T-cell (primary cell): ENCODE measurements around the gene IL18. TPM values are rescaled to one million over a fixed set of nuclear protein-coding genes. Genes with fewer than 3 reads are reported as not detected.

Experiments used
- ATAC-seq, 4 experiments: fragments of 200-7000 bp in 3 of 4; fragments of 150-1000 bp in 1 of 4; cut with Tn5 transposase; replicated peaks in 1 of 4; 1 replicate in 3 of 4; 2 replicates in 1 of 4; pipeline ENCODE4 v1.10.0; 2021; ENCODE audit warnings: moderate library complexity in 3 of 4, mild to moderate bottlenecking in 2 of 4, moderate number of reproducible peaks in 1 of 4
- CTCF ChIA-PET, 2 donors: fragments of 300-600 bp; sonication (Branson Sonifier 250); formaldehyde crosslinking; loops; one replicate each; lab custom pipeline; 2022; ENCODE audit warnings: antibody characterized with exemption in 2 of 2; lab: Charles Lee
- POLR2A ChIA-PET, 2 donors: fragments of 300-600 bp; sonication (Branson Sonifier 250); formaldehyde crosslinking; loops; one replicate each; lab custom pipeline; 2022; ENCODE audit warnings: antibody characterized with exemption in 2 of 2; lab: Charles Lee
- DNase-seq, 35 experiments: peaks; one replicate each; pipeline versions ENCODE4 v3.0.0 to v3.0.0-alpha.2; 2013 to 2023
- H3K27ac ChIP-seq: one replicate; pipeline ENCODE4 v1.5.1; 2013; ENCODE audit warnings: low read length
- H3K27me3 ChIP-seq, 2 experiments: replicated peaks in 1 of 2; 1 replicate in 1 of 2; 2 replicates in 1 of 2; pipeline versions ENCODE4 v1.6.1 to v1.7.0; 2013; ENCODE audit warnings: low read length in 1 of 2, mixed read lengths in 1 of 2; ENCODE audit not compliant: control insufficient read depth in 2 of 2, insufficient read depth in 2 of 2; ENCODE audit errors: extremely low read depth in 1 of 2
- H3K36me3 ChIP-seq, 2 donors: 1 replicate in 1 of 2; 2 replicates in 1 of 2; pipeline versions ENCODE4 v1.6.1 to v1.7.0; 2013; ENCODE audit warnings: low read length in 1 of 2; ENCODE audit not compliant: control insufficient read depth in 2 of 2, insufficient read depth in 1 of 2; ENCODE audit errors: extremely low read depth in 1 of 2
- H3K4me1 ChIP-seq, 2 experiments: 1 replicate in 1 of 2; 2 replicates in 1 of 2; pipeline versions ENCODE4 v1.6.1 to v1.7.0; 2013; ENCODE audit warnings: low read length in 2 of 2, mixed read lengths in 1 of 2; ENCODE audit not compliant: insufficient read depth in 2 of 2, control insufficient read depth in 1 of 2; ENCODE audit errors: extremely low read depth in 1 of 2
- H3K4me3 ChIP-seq, 2 donors: 1 replicate in 1 of 2; 2 replicates in 1 of 2; pipeline versions ENCODE4 v1.5.1 to v1.7.0; 2013; ENCODE audit warnings: mild to moderate bottlenecking in 2 of 2, low read length in 1 of 2, moderate library complexity in 1 of 2; ENCODE audit not compliant: control insufficient read depth in 1 of 2; ENCODE audit errors: extremely low read depth in 1 of 2
- H3K9me3 ChIP-seq: 2 replicates; pipeline ENCODE4 v1.7.0; 2013
- H3K27ac Mint-ChIP-seq, 2 donors: one replicate each; pipeline ENCODE4 v1.8.0; 2020 to 2021; ENCODE audit warnings: mild to moderate bottlenecking in 2 of 2, mixed read lengths in 2 of 2
- H3K27me3 Mint-ChIP-seq, 2 donors: one replicate each; pipeline ENCODE4 v1.8.0; 2021 to 2022; ENCODE audit warnings: mixed read lengths in 2 of 2
- H3K36me3 Mint-ChIP-seq: one replicate; pipeline ENCODE4 v1.8.0; 2021; ENCODE audit warnings: mixed read lengths
- H3K4me1 Mint-ChIP-seq, 3 donors: one replicate each; pipeline ENCODE4 v1.8.0; 2020 to 2022; ENCODE audit warnings: mixed read lengths in 3 of 3, mild to moderate bottlenecking in 1 of 3
- H3K4me3 Mint-ChIP-seq, 3 donors: one replicate each; pipeline ENCODE4 v1.8.0; 2020 to 2022; ENCODE audit warnings: mild to moderate bottlenecking in 3 of 3, mixed read lengths in 3 of 3, moderate library complexity in 3 of 3
- H3K9me3 Mint-ChIP-seq, 3 donors: one replicate each; pipeline ENCODE4 v1.8.0; 2020 to 2022; ENCODE audit warnings: mixed read lengths in 3 of 3
- WGBS: methylation state at CpG from one replicate; pipeline ENCODE4 v1.1.5; 2013; ENCODE audit warnings: missing lambda C conversion rate; ENCODE audit not compliant: insufficient coverage; 5-methylcytosine and 5-hydroxymethylcytosine counted together
- total RNA-seq, 35 experiments: library from RNA in 6 of 35; stranded (reverse) in 6 of 35; fragments of 120-200 nt in 1 of 35; gene quantifications; one replicate each; pipeline versions ENCODE4 v1.2.1 to v1.2.4 and lab custom pipeline; 2013 to 2026

Gene IL18
- total RNA-seq, 5 donors from 2014 or later (not counting 1 experiment from before 2014, with no cell fraction given) = 0.20 to 0.53 (median 0.35) TPM

- Mint-ChIP-seq H3K4me3 (no peak overlapping the region), H3K36me3 (peaks cover 13% of the 10 kb centered on the region)
- no peaks in the 10 kb centered on the region for H3K9me3 ChIP-seq
Observed at GRCh38 chr11:112121981-112122615, 41.8 kb downstream of the IL18 start.

GRCh38 chr11:112118176-112118575, 45.7 kb downstream of the IL18 start:
- no peaks in the 10 kb centered on the region for H3K4me1 ChIP-seq
- H3K9me3 ChIP-seq = no peaks in the 10 kb centered on the region
- POLR2A ChIA-PET = interaction anchor here in 1 of 2 donors (0.6 kb wide), 1 partner anchor 12 kb away, joined by 9 read pairs; no protein-coding TSS in a partner anchor
- no peak overlapping the region for H3K4me3 ChIP-seq
- no CpG with 5 or more reads among the region's 2 CpGs for WGBS
- peaks cover 17% of the 10 kb centered on the region for H3K36me3 Mint-ChIP-seq
- H3K27ac Mint-ChIP-seq = no peak overlapping the region
- H3K4me3 Mint-ChIP-seq = no peak overlapping the region
- DNase-seq (no peak), ATAC-seq (no peak)
- H3K27me3 Mint-ChIP-seq = peaks cover 0 to 2% of the 10 kb centered on the region in 2 donors
- CTCF ChIA-PET = interaction anchor here in 1 of 2 donors (0.7 kb wide), 1 partner anchor 78 kb away, joined by 3 read pairs; no protein-coding TSS in a partner anchor
- peaks cover 0 to 2% of the 10 kb centered on the region in 2 donors for H3K36me3 ChIP-seq
- H3K9me3 Mint-ChIP-seq = no peaks in the 10 kb centered on the region
- H3K27me3 ChIP-seq = no peaks in the 10 kb centered on the region
- peaks cover 3 to 4% (median 4%) of the 10 kb centered on the region in 3 donors for H3K4me1 Mint-ChIP-seq
- H3K27ac ChIP-seq = no peak overlapping the region

More at GRCh38 chr11:112121981-112122615, 41.8 kb downstream of the IL18 start:
- Histone ChIP-seq H3K27ac (no peak overlapping the region), H3K4me1 (no peaks in the 10 kb centered on the region), H3K27me3 (no peaks in the 10 kb centered on the region), H3K36me3 (no peaks in the 10 kb centered on the region), H3K4me3 (no peak overlapping the region)
- Mint-ChIP-seq H3K27ac (no peak overlapping the region), H3K27me3 (no peaks in the 10 kb centered on the region), H3K4me1 (no peaks in the 10 kb centered on the region), H3K9me3 (no peaks in the 10 kb centered on the region)
- POLR2A ChIA-PET = no interaction called here
- CTCF ChIA-PET = interaction anchor here in 1 of 2 donors (1.4 kb wide), 1 partner anchor 9 kb away, joined by 7 read pairs; no protein-coding TSS in a partner anchor
- DNase-seq (no peak), ATAC-seq (no peak)
- 71% methylated on average over 1 of the region's 5 CpGs for WGBS

GRCh38 chr11:112115386-112115785, 48.5 kb downstream of the IL18 start:
- WGBS = 100% methylated on average over 1 of the region's 5 CpGs
- H3K27ac ChIP-seq = no peak overlapping the region
- no peaks in the 10 kb centered on the region for H3K4me1 ChIP-seq
- H3K4me3 ChIP-seq = no peak overlapping the region
- Mint-ChIP-seq H3K4me3 (no peak overlapping the region), H3K9me3 (no peaks in the 10 kb centered on the region), H3K36me3 (peaks cover 14% of the 10 kb centered on the region), H3K27ac (no peak overlapping the region), H3K27me3 (peaks cover 0 to 2% of the 10 kb centered on the region in 2 donors), H3K4me1 (peaks cover 3 to 4% (median 4%) of the 10 kb centered on the region in 3 donors)
- no peaks in the 10 kb centered on the region for H3K27me3 ChIP-seq
- no peaks in the 10 kb centered on the region for H3K9me3 ChIP-seq
- DNase-seq (no peak), ATAC-seq (no peak)
- H3K36me3 ChIP-seq = peaks cover 0 to 2% of the 10 kb centered on the region in 2 donors
- ChIA-PET CTCF (interaction anchor here in 1 of 2 donors (1.1 kb wide), 1 partner anchor 186 kb away, joined by 3 read pairs; no protein-coding TSS in a partner anchor), POLR2A (no interaction called here)

- no peak overlapping the region for H3K27ac Mint-ChIP-seq
- H3K4me3 Mint-ChIP-seq = no peak overlapping the region
- Histone ChIP-seq H3K27ac (no peak overlapping the region), H3K27me3 (no peaks in the 10 kb centered on the region), H3K36me3 (peaks cover 0 to 2% of the 10 kb centered on the region in 2 donors), H3K4me1 (no peaks in the 10 kb centered on the region), H3K4me3 (no peak overlapping the region), H3K9me3 (no peaks in the 10 kb centered on the region)
- WGBS = 100% methylated on average over 1 of the region's 2 CpGs
- ATAC-seq = no peak
- H3K9me3 Mint-ChIP-seq = no peaks in the 10 kb centered on the region
- H3K4me1 Mint-ChIP-seq = peaks cover 3 to 4% (median 4%) of the 10 kb centered on the region in 3 donors
- DNase-seq = no peak
- peaks cover 12% of the 10 kb centered on the region for H3K36me3 Mint-ChIP-seq
- H3K27me3 Mint-ChIP-seq = peaks cover 0 to 2% of the 10 kb centered on the region in 2 donors
- ChIA-PET CTCF (interaction anchor here (0.5 to 1.2 kb wide), 6 partner anchors 13 to 1175 kb away, joined by 3 to 8 read pairs (median 4); no protein-coding TSS in a partner anchor), POLR2A (no interaction called here)
Observed at GRCh38 chr11:112114460-112114859, 49.4 kb downstream of the IL18 start.

GRCh38 chr11:112113539-112114457, 50.1 kb downstream of the IL18 start:
- H3K27me3 Mint-ChIP-seq = peaks cover 0 to 2% of the 10 kb centered on the region in 2 donors
- H3K4me3 Mint-ChIP-seq = no peak overlapping the region
- Histone ChIP-seq H3K4me3 (no peak overlapping the region), H3K27ac (no peak overlapping the region), H3K36me3 (peaks cover 0 to 2% of the 10 kb centered on the region in 2 donors), H3K27me3 (no peaks in the 10 kb centered on the region), H3K9me3 (no peaks in the 10 kb centered on the region), H3K4me1 (no peaks in the 10 kb centered on the region)
- ChIA-PET POLR2A (no interaction called here), CTCF (interaction anchor here (0.5 to 1.3 kb wide), 26 partner anchors 8 to 1825 kb away, joined by 3 to 14 read pairs (median 4); partner anchors contain the start of gene ALG9 (in 1 of the 2))
- peaks cover 3 to 4% (median 4%) of the 10 kb centered on the region in 3 donors for H3K4me1 Mint-ChIP-seq
- 100% methylated on average over 3 of the region's 6 CpGs for WGBS
- ATAC-seq (peak in 3 of 4 experiments; percentile 49 to 57 (median 52)), DNase-seq (peak in 2 of 35 experiments; percentile 7 to 61)
- peaks cover 9% of the 10 kb centered on the region for H3K36me3 Mint-ChIP-seq
- no peaks in the 10 kb centered on the region for H3K9me3 Mint-ChIP-seq
- H3K27ac Mint-ChIP-seq = no peak overlapping the region

- ATAC-seq = no peak
- Histone ChIP-seq H3K27ac (no peak overlapping the region), H3K36me3 (peaks cover 0 to 6% of the 10 kb centered on the region in 2 donors), H3K27me3 (no peaks in the 10 kb centered on the region), H3K9me3 (no peaks in the 10 kb centered on the region), H3K4me1 (no peaks in the 10 kb centered on the region), H3K4me3 (no peak overlapping the region)
- no peaks in the 10 kb centered on the region for H3K4me1 Mint-ChIP-seq
- H3K27me3 Mint-ChIP-seq = no peaks in the 10 kb centered on the region
- H3K36me3 Mint-ChIP-seq = peaks cover 4% of the 10 kb centered on the region
- H3K27ac Mint-ChIP-seq = no peak overlapping the region
- no CpG with 5 or more reads among the region's 8 CpGs for WGBS
- CTCF ChIA-PET = no interaction called here
- no peaks in the 10 kb centered on the region for H3K9me3 Mint-ChIP-seq
- POLR2A ChIA-PET = interaction anchor here in 1 of 2 donors (0.7 kb wide), 1 partner anchor 10 kb away, joined by 3 read pairs; no protein-coding TSS in a partner anchor
- no peak for DNase-seq
- H3K4me3 Mint-ChIP-seq = no peak overlapping the region
Observed at GRCh38 chr11:112106070-112106469, 57.8 kb downstream of the IL18 start.
